ENCODE measurements around the gene TBPL2.
"Not testable (repeated sequence)": the region's sequence is repeated elsewhere in the genome, so short reads cannot be mapped to it uniquely, and the experiment has no call there.

TBPL2 gene

GRCh38 chr14:55438066-55438683, 2.2 kb downstream of the TBPL2 start:
- DNase-seq, result no peak

GRCh38 chr14:55436931-55437330, 3.5 kb downstream of the TBPL2 start:
- DNase-seq, result no peak

- DNase-seq, result no peak
These were observed 3.9 kb downstream of the TBPL2 start for GRCh38 chr14:55436519-55436918.

- no peak for DNase-seq
These were observed 5.6 kb downstream of the TBPL2 start for GRCh38 chr14:55434805-55435174.

GRCh38 chr14:55433880-55434804, 6.3 kb downstream of the TBPL2 start:
- no peak for DNase-seq

GRCh38 chr14:55432628-55433027, 7.8 kb downstream of the TBPL2 start:
- DNase-seq, result no peak

GRCh38 chr14:55430024-55430690, 10.3 kb downstream of the TBPL2 start:
- no peak for DNase-seq

GRCh38 chr14:55427439-55427838, 13.0 kb downstream of the TBPL2 start:
- no peak for DNase-seq

GRCh38 chr14:55426891-55427290, 13.5 kb downstream of the TBPL2 start:
- no peak for DNase-seq

- no peak for DNase-seq
These were observed 15.3 kb downstream of the TBPL2 start for GRCh38 chr14:55425091-55425490.

- DNase-seq, result no peak
These were observed 16.4 kb downstream of the TBPL2 start for GRCh38 chr14:55423969-55424368.

GRCh38 chr14:55422338-55422737, 18.1 kb downstream of the TBPL2 start:
- DNase-seq, result not testable (repeated sequence)

GRCh38 chr14:55419663-55420062, 20.8 kb downstream of the TBPL2 start:
- no peak for DNase-seq

- DNase-seq, result no peak
These were observed 22.0 kb downstream of the TBPL2 start for GRCh38 chr14:55418411-55418810.

GRCh38 chr14:55417955-55418354, 22.5 kb downstream of the TBPL2 start:
- no peak for DNase-seq

- DNase-seq, result no peak
These were observed 23.6 kb downstream of the TBPL2 start for GRCh38 chr14:55416866-55417265.

- DNase-seq, result no peak
These were observed 25.9 kb downstream of the TBPL2 start for GRCh38 chr14:55414551-55414950.

- DNase-seq, result no peak
These were observed 27.7 kb downstream of the TBPL2 start for GRCh38 chr14:55412676-55413075.

- peak; percentile 31 to 60 (median 50) for DNase-seq
These were observed 28.7 kb downstream of the TBPL2 start, which contains the start of gene ATG14 for GRCh38 chr14:55411426-55412389. TSS of gene ATG14 (minus strand) at chr14:55411830. CDS start at chr14:55411822, 8 bp downstream.

- DNase-seq, result no peak
These were observed 29.5 kb downstream of the TBPL2 start for GRCh38 chr14:55410876-55411275.

GRCh38 chr14:55404173-55404854, 36.1 kb downstream of the TBPL2 start:
- no peak for DNase-seq

- DNase-seq, result no peak
These were observed 38.7 kb downstream of the TBPL2 start for GRCh38 chr14:55401751-55402150.
